Measurements from ENCODE around the gene RSPH10B.
"Not testable (repeated sequence)": the region's sequence is repeated elsewhere in the genome, so short reads cannot be mapped to it uniquely, and the experiment has no call there.

DNA sequence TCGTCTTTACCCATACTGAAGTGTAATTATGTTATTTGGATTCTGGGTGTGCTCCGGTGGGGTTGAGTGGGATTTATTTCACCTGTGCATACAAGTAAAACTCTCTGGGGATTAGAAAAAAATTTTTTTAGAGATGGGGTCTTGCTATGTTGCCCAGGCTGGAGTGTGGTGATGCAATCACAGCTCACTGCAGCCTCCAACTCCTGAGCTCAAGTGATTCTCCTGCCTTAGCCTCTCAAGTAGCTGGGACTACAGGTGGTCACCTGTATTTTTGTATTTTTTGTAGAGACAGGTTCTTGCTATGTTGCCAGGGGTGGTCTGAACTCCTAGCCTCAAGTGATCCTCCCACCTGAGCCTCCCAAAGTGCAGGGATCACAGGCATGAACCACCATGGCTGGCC is 80.2 kb downstream of the RSPH10B start:
- TF ChIP-seq POLR2A (IDR thresholded peaks at IDR 0.05), result not testable (repeated sequence)
- TF ChIP-seq, protein P1, sequence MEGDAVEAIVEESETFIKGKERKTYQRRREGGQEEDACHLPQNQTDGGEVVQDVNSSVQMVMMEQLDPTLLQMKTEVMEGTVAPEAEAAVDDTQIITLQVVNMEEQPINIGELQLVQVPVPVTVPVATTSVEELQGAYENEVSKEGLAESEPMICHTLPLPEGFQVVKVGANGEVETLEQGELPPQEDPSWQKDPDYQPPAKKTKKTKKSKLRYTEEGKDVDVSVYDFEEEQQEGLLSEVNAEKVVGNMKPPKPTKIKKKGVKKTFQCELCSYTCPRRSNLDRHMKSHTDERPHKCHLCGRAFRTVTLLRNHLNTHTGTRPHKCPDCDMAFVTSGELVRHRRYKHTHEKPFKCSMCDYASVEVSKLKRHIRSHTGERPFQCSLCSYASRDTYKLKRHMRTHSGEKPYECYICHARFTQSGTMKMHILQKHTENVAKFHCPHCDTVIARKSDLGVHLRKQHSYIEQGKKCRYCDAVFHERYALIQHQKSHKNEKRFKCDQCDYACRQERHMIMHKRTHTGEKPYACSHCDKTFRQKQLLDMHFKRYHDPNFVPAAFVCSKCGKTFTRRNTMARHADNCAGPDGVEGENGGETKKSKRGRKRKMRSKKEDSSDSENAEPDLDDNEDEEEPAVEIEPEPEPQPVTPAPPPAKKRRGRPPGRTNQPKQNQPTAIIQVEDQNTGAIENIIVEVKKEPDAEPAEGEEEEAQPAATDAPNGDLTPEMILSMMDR (IDR thresholded peaks at IDR 0.05), result not testable (repeated sequence)

All from uterus (tissue), 2 donors.